HEK293T (cell line): ENCODE measurements around the gene LRSAM1.

Experiments
- CTCF ChIA-PET: fragments of 350-600 bp; formaldehyde crosslinking; extraction: SDS; loops from one replicate; lab custom pipeline; 2021; ENCODE audit warnings: antibody characterized with exemption, inconsistent platforms; lab: Yijun Ruan, JAX
- POLR2A ChIA-PET: fragments of 350-600 bp; formaldehyde crosslinking; extraction: SDS; loops from one replicate; lab custom pipeline; 2020; ENCODE audit warnings: antibody characterized with exemption, inconsistent platforms; lab: Yijun Ruan, JAX
- DNase-seq: peaks from one replicate; pipeline ENCODE4 v3.0.0; 2012; ENCODE audit warnings: mixed read lengths; ENCODE audit errors: extremely low spot score
- ARNT ChIP-seq: fragments of 450-650 bp; IDR thresholded peaks from 2 replicates; pipeline ENCODE4 v1.6.1; 2017; ENCODE audit warnings: mild to moderate bottlenecking
- BHLHE40 ChIP-seq: fragments of 450-650 bp; IDR thresholded peaks from 2 replicates; pipeline ENCODE4 v1.6.1; 2016; ENCODE audit warnings: mild to moderate bottlenecking, moderate library complexity, borderline replicate concordance
- CTBP1 ChIP-seq: fragments of 450-650 bp; IDR thresholded peaks from 2 replicates; pipeline ENCODE4 v1.6.1; 2016; ENCODE audit warnings: borderline replicate concordance
- ELF4 ChIP-seq: fragments of 450-650 bp; IDR thresholded peaks from 2 replicates; pipeline ENCODE4 v1.6.1; 2017; ENCODE audit warnings: antibody characterized with exemption
- FOXA1 ChIP-seq: fragments of 450-650 bp; IDR thresholded peaks from 2 replicates; pipeline ENCODE4 v1.6.1; 2016; ENCODE audit warnings: mild to moderate bottlenecking
- FOXK2 ChIP-seq: fragments of 450-650 bp; IDR thresholded peaks from 2 replicates; pipeline ENCODE4 v1.6.1; 2016; ENCODE audit warnings: mild to moderate bottlenecking
- FOXM1 ChIP-seq: fragments of 450-650 bp; IDR thresholded peaks from 2 replicates; pipeline ENCODE4 v1.6.1; 2017; ENCODE audit warnings: mild to moderate bottlenecking, borderline replicate concordance
- HDGF ChIP-seq: fragments of 450-650 bp; IDR thresholded peaks from 2 replicates; pipeline ENCODE4 v1.6.1; 2017; ENCODE audit warnings: antibody characterized with exemption, borderline replicate concordance
- L3MBTL2 ChIP-seq: fragments of 450-650 bp; conservative IDR thresholded peaks from 2 replicates; pipeline ENCODE4 v1.6.1; 2016; ENCODE audit warnings: mild to moderate bottlenecking
- LEF1 ChIP-seq: fragments of 450-650 bp; IDR thresholded peaks from 2 replicates; pipeline ENCODE4 v1.6.1; 2017; ENCODE audit warnings: mild to moderate bottlenecking, borderline replicate concordance
- NFRKB ChIP-seq: fragments of 450-650 bp; IDR thresholded peaks from 2 replicates; pipeline ENCODE4 v1.6.1; 2016; ENCODE audit warnings: mild to moderate bottlenecking, moderate library complexity
- SP1 ChIP-seq: fragments of 450-650 bp; IDR thresholded peaks from 2 replicates; pipeline ENCODE4 v1.6.1; 2017
- SUZ12 ChIP-seq: fragments of 450-650 bp; IDR thresholded peaks from 2 replicates; pipeline ENCODE4 v1.6.1; 2016; ENCODE audit warnings: mild to moderate bottlenecking
- TARDBP ChIP-seq: fragments of 450-650 bp; IDR thresholded peaks from 2 replicates; pipeline ENCODE4 v1.6.1; 2016
- ZNF384 ChIP-seq: fragments of 450-650 bp; IDR thresholded peaks from 2 replicates; pipeline ENCODE4 v1.6.1; 2016
- TF ChIP-seq, protein P1 (sequence below): fragments of 450-650 bp; IDR thresholded peaks from 2 replicates; pipeline ENCODE4 v1.6.1; 2016

The LRSAM1 gene

GRCh38 chr9:127517620-127518019 lies 66.3 kb downstream of the LRSAM1 start:
- ChIA-PET POLR2A (no interaction called here), CTCF (interaction anchor here (1.4 kb wide), 1 partner anchor 8 kb away, joined by 4 read pairs; no protein-coding TSS in a partner anchor)
- DNase-seq = no peak
- TF ChIP-seq SUZ12 = no peak
- TF ChIP-seq ZNF384 = no peak
- TF ChIP-seq FOXK2 = no peak
- TF ChIP-seq, protein P1, sequence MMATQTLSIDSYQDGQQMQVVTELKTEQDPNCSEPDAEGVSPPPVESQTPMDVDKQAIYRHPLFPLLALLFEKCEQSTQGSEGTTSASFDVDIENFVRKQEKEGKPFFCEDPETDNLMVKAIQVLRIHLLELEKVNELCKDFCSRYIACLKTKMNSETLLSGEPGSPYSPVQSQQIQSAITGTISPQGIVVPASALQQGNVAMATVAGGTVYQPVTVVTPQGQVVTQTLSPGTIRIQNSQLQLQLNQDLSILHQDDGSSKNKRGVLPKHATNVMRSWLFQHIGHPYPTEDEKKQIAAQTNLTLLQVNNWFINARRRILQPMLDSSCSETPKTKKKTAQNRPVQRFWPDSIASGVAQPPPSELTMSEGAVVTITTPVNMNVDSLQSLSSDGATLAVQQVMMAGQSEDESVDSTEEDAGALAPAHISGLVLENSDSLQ = no peak
- TF ChIP-seq SP1 = no peak
- TF ChIP-seq LEF1 = no peak
- no peak for TF ChIP-seq FOXA1
- TF ChIP-seq ARNT = no peak
- no peak for TF ChIP-seq FOXM1
- TF ChIP-seq BHLHE40 = no peak

GRCh38 chr9:127518091-127518856 lies 67.0 kb downstream of the LRSAM1 start:
- no peak for DNase-seq
- CTCF ChIA-PET = no interaction called here
- TF ChIP-seq HDGF = no peak
- no peak for TF ChIP-seq CTBP1
- TF ChIP-seq TARDBP = no peak
- TF ChIP-seq SUZ12 = no peak
- TF ChIP-seq ELF4 = no peak
- TF ChIP-seq LEF1 = no peak
- no peak for TF ChIP-seq ZNF384
- TF ChIP-seq BHLHE40 = no peak
- TF ChIP-seq, protein P1 = no peak
- TF ChIP-seq FOXA1 = no peak
- TF ChIP-seq FOXM1 = no peak
- TF ChIP-seq FOXK2 = no peak
- no peak for TF ChIP-seq L3MBTL2
- POLR2A ChIA-PET = no interaction called here

GRCh38 chr9:127519301-127520166 lies 68.2 kb downstream of the LRSAM1 start:
- POLR2A ChIA-PET = no interaction called here
- DNase-seq = no peak
- CTCF ChIA-PET = no interaction called here

GRCh38 chr9:127520941-127521918 lies 69.9 kb downstream of the LRSAM1 start:
- DNase-seq = no peak
- TF ChIP-seq SP1 (no peak), FOXM1 (no peak), ZNF384 (no peak), BHLHE40 (no peak), CTBP1 (no peak), NFRKB (no peak), ARNT (no peak), SUZ12 (no peak), HDGF (no peak), FOXK2 (no peak), TARDBP (no peak), L3MBTL2 (no peak), FOXA1 (no peak)
- ChIA-PET POLR2A (no interaction called here), CTCF (no interaction called here)

More at GRCh38 chr9:127519301-127520166, 68.2 kb downstream of the LRSAM1 start:
- TF ChIP-seq FOXK2 = no peak
- no peak for TF ChIP-seq LEF1
- no peak for TF ChIP-seq HDGF
- TF ChIP-seq SUZ12 = no peak
- TF ChIP-seq L3MBTL2 = no peak
- TF ChIP-seq BHLHE40 = no peak
- TF ChIP-seq ELF4 = no peak
- TF ChIP-seq FOXM1 = no peak
- no peak for TF ChIP-seq SP1
- TF ChIP-seq CTBP1 = no peak
- no peak for TF ChIP-seq ARNT
- TF ChIP-seq TARDBP = no peak
- no peak for TF ChIP-seq ZNF384
- TF ChIP-seq FOXA1 = no peak
- no peak for TF ChIP-seq NFRKB
- TF ChIP-seq, protein P1 = no peak

GRCh38 chr9:127521919-127522304 lies 70.6 kb downstream of the LRSAM1 start:
- CTCF ChIA-PET = no interaction called here
- no peak for DNase-seq
- POLR2A ChIA-PET = no interaction called here
- TF ChIP-seq LEF1 (no peak), HDGF (no peak), FOXM1 (no peak), TARDBP (no peak), BHLHE40 (no peak), CTBP1 (no peak), ARNT (no peak), FOXK2 (no peak)
